HCT116 (cell line): ENCODE results near the gene COPZ1. TPM values are rescaled to one million over a fixed set of nuclear protein-coding genes. Genes with fewer than 3 reads are reported as not detected.

Experiments
- ATAC-seq: fragments of 200-7000 bp; cut with Tn5 transposase; 2 replicates; pipeline ENCODE4 v1.9.1; 2020; ENCODE audit warnings: mild to moderate bottlenecking, moderate library complexity
- BruUV-seq: library from RNA; stranded (reverse); fragments of 400-500 nt; replicated peaks from 2 replicates; lab custom pipeline; 2021; lab: Mats Ljungman, UMichigan
- CTCF ChIA-PET: fragments of 300-600 bp; sonication (Branson Sonifier 250); formaldehyde crosslinking; loops from one replicate; lab custom pipeline; 2021; ENCODE audit warnings: antibody characterized with exemption; lab: Charles Lee
- POLR2A ChIA-PET: fragments of 300-600, 350-600 bp; sonication (Branson Sonifier 250); formaldehyde crosslinking; loops from one replicate; lab custom pipeline; 2021; ENCODE audit warnings: antibody characterized with exemption; lab: Charles Lee
- RAD21 ChIA-PET, 2 experiments: fragments of 300-600 bp; sonication (Branson Sonifier 250); formaldehyde crosslinking; loops; one replicate each; lab custom pipeline; 2023; ENCODE audit warnings: low total read pairs in 2 of 2; ENCODE audit not compliant: uncharacterized antibody in 2 of 2, unreplicated experiment in 2 of 2, low non-redundant PET in 1 of 2; lab: Charles Lee
- DNase-seq: peaks from one replicate; pipeline ENCODE4 v3.0.0-alpha.2; 2010; ENCODE audit warnings: low read depth, low spot score
- H2AFZ ChIP-seq: fragments of 200-600 bp; shearing (Covaris generic), sonication (generic); 2 replicates; pipeline ENCODE4 v1.6.1; 2017; ENCODE audit warnings: low read depth, mixed run types, mixed read lengths, antibody characterized with exemption, low read length; ENCODE audit not compliant: poor library complexity, severe bottlenecking
- H3K27ac ChIP-seq: 2 replicates; pipeline ENCODE4 v1.5.1; 2012; ENCODE audit warnings: low read depth, low read length
- H3K27me3 ChIP-seq: fragments of 200-600 bp; sonication (generic); 2 replicates; pipeline ENCODE4 v1.6.1; 2016; ENCODE audit warnings: mixed run types, low read length, mixed read lengths; ENCODE audit not compliant: insufficient read depth
- H3K36me3 ChIP-seq, 2 experiments: fragments of 200-500 bp in 1 of 2; fragments of 200-600 bp in 1 of 2; sonication (Bioruptor generic) in 1 of 2; sonication (generic) in 1 of 2; 2 replicates each; pipeline versions ENCODE4 v1.5.1 to v1.6.1; 2014 to 2016; ENCODE audit warnings: low read length in 2 of 2, inconsistent platforms in 1 of 2, mixed read lengths in 1 of 2, mixed run types in 1 of 2; ENCODE audit not compliant: insufficient read depth in 2 of 2, control insufficient read depth in 1 of 2
- H3K4me1 ChIP-seq, 2 experiments: fragments of 200-600 bp in 1 of 2; sonication (generic) in 1 of 2; 2 replicates each; pipeline versions ENCODE4 v1.5.1 to v1.6.1; 2012 to 2017; ENCODE audit warnings: low read length in 2 of 2, inconsistent platforms in 1 of 2, mild to moderate bottlenecking in 1 of 2, mixed read lengths in 1 of 2, mixed run types in 1 of 2, moderate library complexity in 1 of 2; ENCODE audit not compliant: insufficient read depth in 2 of 2, control insufficient read depth in 1 of 2
- H3K4me2 ChIP-seq: fragments of 200-600 bp; sonication (generic); 2 replicates; pipeline ENCODE4 v1.6.1; 2017; ENCODE audit warnings: mixed run types, low read length, mixed read lengths
- H3K4me3 ChIP-seq, 2 experiments: fragments of 200-600 bp in 1 of 2; sonication (generic) in 1 of 2; replicated peaks in 1 of 2; 2 replicates each; pipeline ENCODE4 v1.5.1; 2011 to 2016; ENCODE audit warnings: low read length in 2 of 2, control low read depth in 1 of 2, low read depth in 1 of 2, mild to moderate bottlenecking in 1 of 2, mixed read lengths in 1 of 2, mixed run types in 1 of 2
- H3K79me2 ChIP-seq: fragments of 200-600 bp; sonication (generic); 2 replicates; pipeline ENCODE4 v1.6.1; 2017; ENCODE audit warnings: mild to moderate bottlenecking, mixed run types, low read length, moderate library complexity, mixed read lengths; ENCODE audit not compliant: insufficient read depth
- H3K9ac ChIP-seq: fragments of 200-600 bp; sonication (generic); 2 replicates; pipeline ENCODE4 v1.6.1; 2016; ENCODE audit warnings: low read length, mixed read lengths
- H3K9me2 ChIP-seq: fragments of 200-600 bp; sonication (generic), shearing (Covaris generic); 2 replicates; pipeline ENCODE4 v1.6.1; 2017; ENCODE audit warnings: mixed run types, mild to moderate bottlenecking, moderate library complexity; ENCODE audit not compliant: insufficient read depth
- H3K9me3 ChIP-seq, 2 experiments: fragments of 200-500 bp in 1 of 2; fragments of 200-600 bp in 1 of 2; sonication (Bioruptor generic) in 1 of 2; sonication (generic) in 1 of 2; 2 replicates each; pipeline ENCODE4 v1.6.1; 2014 to 2017; ENCODE audit warnings: low read length in 2 of 2, mixed read lengths in 2 of 2, inconsistent platforms in 1 of 2, low read depth in 1 of 2, mild to moderate bottlenecking in 1 of 2, mixed run types in 1 of 2, moderate library complexity in 1 of 2; ENCODE audit not compliant: control insufficient read depth in 1 of 2, insufficient read depth in 1 of 2
- H4K20me1 ChIP-seq: fragments of 200-600 bp; sonication (generic), shearing (Covaris generic); 2 replicates; pipeline ENCODE4 v1.6.1; 2017; ENCODE audit warnings: mixed run types, mild to moderate bottlenecking, moderate library complexity; ENCODE audit not compliant: insufficient read depth
- CBX3 ChIP-seq: IDR thresholded peaks from 2 replicates; pipeline ENCODE4 v1.6.1; 2012; ENCODE audit warnings: low read depth
- EZH2phosphoT487 ChIP-seq: fragments of 200-600 bp; IDR thresholded peaks from 2 replicates; pipeline ENCODE4 v1.6.1; 2018; ENCODE audit warnings: antibody characterized with exemption, borderline replicate concordance
- SIN3A ChIP-seq: IDR thresholded peaks from 2 replicates; pipeline ENCODE4 v1.6.1; 2012; ENCODE audit warnings: low read depth
- TCF7L2 ChIP-seq: IDR thresholded peaks from 2 replicates; pipeline ENCODE4 v1.7.0; 2011; ENCODE audit warnings: borderline replicate concordance, inconsistent platforms; ENCODE audit not compliant: insufficient read depth, insufficient read length; ENCODE audit errors: extremely low read depth
- YY1 ChIP-seq: IDR thresholded peaks from 2 replicates; pipeline ENCODE4 v1.6.1; 2011; ENCODE audit warnings: low read length, low read depth, moderate library complexity, mild to moderate bottlenecking; ENCODE audit not compliant: insufficient replicate concordance; ENCODE audit errors: extremely low read depth
- ZFX ChIP-seq: fragments of 450-650 bp; IDR thresholded peaks from 2 replicates; pipeline ENCODE4 v1.6.1; 2017
- intact Hi-C: fragments of 100-400 bp; cut with micrococcal nuclease; formaldehyde crosslinking; loops from 2 replicates; pipeline ENCODE4 v1.10.0; 2022
- total RNA-seq: library from RNA; stranded (reverse); gene quantifications from one replicate; pipeline ENCODE4 v1.2.1, GENCODE V29; 2021; ENCODE audit not compliant: unreplicated experiment
- TF ChIP-seq, protein P1 (sequence below): IDR thresholded peaks from 2 replicates; pipeline ENCODE4 v1.6.1; 2012
- TF ChIP-seq, protein P2 (sequence below): IDR thresholded peaks from 2 replicates; pipeline ENCODE4 v1.6.1; 2012
- TF ChIP-seq, protein P3 (sequence below): IDR thresholded peaks from 2 replicates; pipeline ENCODE4 v1.6.1; 2012; ENCODE audit warnings: low read depth
- TF ChIP-seq, protein P4 (sequence below), 3 experiments: fragments of 200-600 bp in 1 of 3; sonication (generic) in 1 of 3; IDR thresholded peaks in 2 of 3; conservative IDR thresholded peaks in 1 of 3; 2 replicates each; pipeline ENCODE4 v1.5.1; 2012 to 2017; ENCODE audit warnings: low read depth in 2 of 3, low read length in 2 of 3, antibody characterized with exemption in 1 of 3, borderline replicate concordance in 1 of 3, control low read depth in 1 of 3, mild to moderate bottlenecking in 1 of 3, mixed read lengths in 1 of 3, mixed run types in 1 of 3, moderate library complexity in 1 of 3; ENCODE audit not compliant: insufficient read depth in 1 of 3

COPZ1 gene
- total RNA-seq, 1 experiment from 2014 or later, result 191 TPM

DNA sequence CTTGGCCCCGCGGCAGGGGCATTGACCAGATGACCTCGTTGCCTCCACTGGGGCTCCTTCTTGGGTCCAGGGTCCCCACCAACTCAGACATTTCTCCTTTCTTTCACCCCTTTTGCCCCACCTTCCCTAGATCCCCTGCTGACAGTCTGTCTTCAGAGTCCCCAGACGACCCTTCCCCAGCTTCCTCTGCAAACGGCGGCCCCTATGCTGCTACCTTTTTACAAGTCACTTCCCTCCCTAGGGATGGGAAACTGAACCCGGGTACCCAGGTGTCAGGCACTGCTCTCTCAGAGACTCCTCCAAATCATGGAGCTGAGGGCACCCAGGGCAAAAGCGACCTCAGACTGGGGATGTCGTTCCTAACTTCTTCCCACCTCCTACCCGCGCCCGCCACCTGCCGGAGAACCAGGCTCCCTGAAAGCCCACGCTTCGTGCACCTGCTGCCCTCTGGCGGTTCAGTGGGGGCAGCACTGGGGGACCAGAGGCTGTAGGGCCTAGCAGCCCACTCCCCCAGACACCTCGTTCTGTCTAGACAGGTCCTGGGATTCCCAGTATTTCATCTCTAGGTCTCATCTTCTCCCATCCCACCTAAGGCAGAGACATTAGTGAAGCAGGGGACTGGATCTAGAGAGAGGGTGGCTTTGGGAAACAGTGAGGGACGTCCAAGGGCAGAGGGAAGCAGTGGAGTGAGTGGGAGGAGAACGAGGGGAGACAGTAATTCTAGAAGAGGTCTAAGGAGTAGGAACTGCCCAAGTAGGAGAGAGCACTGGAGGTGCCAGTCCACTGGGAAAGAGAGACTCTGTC is 54.7 kb downstream of the COPZ1 start (continued):
- TF ChIP-seq TCF7L2, result no peak
- TF ChIP-seq ZFX, result no peak
- TF ChIP-seq EZH2phosphoT487, result no peak
- TF ChIP-seq YY1, result peak; percentile 73

DNA sequence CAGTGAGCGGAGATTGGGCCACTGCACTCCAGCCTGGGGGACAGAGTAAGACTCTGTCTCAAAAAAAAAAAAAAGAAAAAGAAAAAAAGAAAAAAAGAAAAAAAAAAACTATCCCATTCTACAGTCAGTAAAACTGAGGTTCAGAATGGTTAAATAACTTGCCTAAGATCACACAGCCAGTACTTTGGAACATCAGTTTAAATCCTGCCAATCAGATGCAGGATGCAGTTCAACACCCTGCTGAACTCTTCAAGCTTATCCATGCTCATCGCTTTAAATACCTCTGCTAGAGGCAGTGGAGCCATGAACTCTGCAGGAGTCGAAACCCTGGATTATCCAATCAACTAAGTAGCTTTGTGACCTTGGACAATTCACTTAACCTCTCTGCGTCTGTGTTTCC is 56.2 kb downstream of the COPZ1 start:
- Histone ChIP-seq H3K27me3 (no peaks in the 10 kb centered on the region), H3K9ac (no peak overlapping the region), H3K4me2 (no peak overlapping the region), H3K4me1 (peaks cover 9 to 59% of the 10 kb centered on the region in 2 experiments), H3K36me3 (no peaks in the 10 kb centered on the region), H2AFZ (no peak overlapping the region), H3K27ac (no peak overlapping the region), H3K79me2 (peaks cover 10% of the 10 kb centered on the region; the same call in 1 of the 2 replicates), H3K4me3 (no peak overlapping the region), H4K20me1 (no peaks in the 10 kb centered on the region), H3K9me2 (no peaks in the 10 kb centered on the region), H3K9me3 (no peaks in the 10 kb centered on the region)
- intact Hi-C loops, result no loop called here
- no peak for ATAC-seq
- POLR2A ChIA-PET, result no interaction called here
- BruUV-seq, result no TSS peak
- DNase-seq, result no peak
- CTCF ChIA-PET, result interaction anchor here (2.1 to 5.5 kb wide), 4 partner anchors 10 to 22 kb away, joined by 6 to 51 read pairs (median 21); no protein-coding TSS in a partner anchor
- RAD21 ChIA-PET, result interaction anchor here in 1 of 2 experiments (1.1 kb wide), 1 partner anchor 56 kb away, joined by 3 read pairs; the partner anchor contains the start of gene COPZ1
- TF ChIP-seq, protein P1, sequence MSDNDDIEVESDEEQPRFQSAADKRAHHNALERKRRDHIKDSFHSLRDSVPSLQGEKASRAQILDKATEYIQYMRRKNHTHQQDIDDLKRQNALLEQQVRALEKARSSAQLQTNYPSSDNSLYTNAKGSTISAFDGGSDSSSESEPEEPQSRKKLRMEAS, result no peak
- TF ChIP-seq TCF7L2 (no peak), SIN3A (no peak), YY1 (no peak), CBX3 (no peak)
- TF ChIP-seq, protein P2, sequence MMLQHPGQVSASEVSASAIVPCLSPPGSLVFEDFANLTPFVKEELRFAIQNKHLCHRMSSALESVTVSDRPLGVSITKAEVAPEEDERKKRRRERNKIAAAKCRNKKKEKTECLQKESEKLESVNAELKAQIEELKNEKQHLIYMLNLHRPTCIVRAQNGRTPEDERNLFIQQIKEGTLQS, result no peak
- TF ChIP-seq, protein P3, sequence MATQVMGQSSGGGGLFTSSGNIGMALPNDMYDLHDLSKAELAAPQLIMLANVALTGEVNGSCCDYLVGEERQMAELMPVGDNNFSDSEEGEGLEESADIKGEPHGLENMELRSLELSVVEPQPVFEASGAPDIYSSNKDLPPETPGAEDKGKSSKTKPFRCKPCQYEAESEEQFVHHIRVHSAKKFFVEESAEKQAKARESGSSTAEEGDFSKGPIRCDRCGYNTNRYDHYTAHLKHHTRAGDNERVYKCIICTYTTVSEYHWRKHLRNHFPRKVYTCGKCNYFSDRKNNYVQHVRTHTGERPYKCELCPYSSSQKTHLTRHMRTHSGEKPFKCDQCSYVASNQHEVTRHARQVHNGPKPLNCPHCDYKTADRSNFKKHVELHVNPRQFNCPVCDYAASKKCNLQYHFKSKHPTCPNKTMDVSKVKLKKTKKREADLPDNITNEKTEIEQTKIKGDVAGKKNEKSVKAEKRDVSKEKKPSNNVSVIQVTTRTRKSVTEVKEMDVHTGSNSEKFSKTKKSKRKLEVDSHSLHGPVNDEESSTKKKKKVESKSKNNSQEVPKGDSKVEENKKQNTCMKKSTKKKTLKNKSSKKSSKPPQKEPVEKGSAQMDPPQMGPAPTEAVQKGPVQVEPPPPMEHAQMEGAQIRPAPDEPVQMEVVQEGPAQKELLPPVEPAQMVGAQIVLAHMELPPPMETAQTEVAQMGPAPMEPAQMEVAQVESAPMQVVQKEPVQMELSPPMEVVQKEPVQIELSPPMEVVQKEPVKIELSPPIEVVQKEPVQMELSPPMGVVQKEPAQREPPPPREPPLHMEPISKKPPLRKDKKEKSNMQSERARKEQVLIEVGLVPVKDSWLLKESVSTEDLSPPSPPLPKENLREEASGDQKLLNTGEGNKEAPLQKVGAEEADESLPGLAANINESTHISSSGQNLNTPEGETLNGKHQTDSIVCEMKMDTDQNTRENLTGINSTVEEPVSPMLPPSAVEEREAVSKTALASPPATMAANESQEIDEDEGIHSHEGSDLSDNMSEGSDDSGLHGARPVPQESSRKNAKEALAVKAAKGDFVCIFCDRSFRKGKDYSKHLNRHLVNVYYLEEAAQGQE, result no peak
- TF ChIP-seq, protein P4, sequence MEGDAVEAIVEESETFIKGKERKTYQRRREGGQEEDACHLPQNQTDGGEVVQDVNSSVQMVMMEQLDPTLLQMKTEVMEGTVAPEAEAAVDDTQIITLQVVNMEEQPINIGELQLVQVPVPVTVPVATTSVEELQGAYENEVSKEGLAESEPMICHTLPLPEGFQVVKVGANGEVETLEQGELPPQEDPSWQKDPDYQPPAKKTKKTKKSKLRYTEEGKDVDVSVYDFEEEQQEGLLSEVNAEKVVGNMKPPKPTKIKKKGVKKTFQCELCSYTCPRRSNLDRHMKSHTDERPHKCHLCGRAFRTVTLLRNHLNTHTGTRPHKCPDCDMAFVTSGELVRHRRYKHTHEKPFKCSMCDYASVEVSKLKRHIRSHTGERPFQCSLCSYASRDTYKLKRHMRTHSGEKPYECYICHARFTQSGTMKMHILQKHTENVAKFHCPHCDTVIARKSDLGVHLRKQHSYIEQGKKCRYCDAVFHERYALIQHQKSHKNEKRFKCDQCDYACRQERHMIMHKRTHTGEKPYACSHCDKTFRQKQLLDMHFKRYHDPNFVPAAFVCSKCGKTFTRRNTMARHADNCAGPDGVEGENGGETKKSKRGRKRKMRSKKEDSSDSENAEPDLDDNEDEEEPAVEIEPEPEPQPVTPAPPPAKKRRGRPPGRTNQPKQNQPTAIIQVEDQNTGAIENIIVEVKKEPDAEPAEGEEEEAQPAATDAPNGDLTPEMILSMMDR (IDR thresholded peaks at IDR 0.05 in 2 of 3, conservative IDR thresholded peaks at IDR 0.05 in 1 of 3; ENCODE audit: borderline replicate concordance in 1 of 3, insufficient read depth in 1 of 3, low read depth in 2 of 3, low read length in 2 of 3), result no peak
